Nephron (organoid): ENCODE measurements around the gene GLI3.
A peak's percentile ranks its signal among the peaks of the same experiment; 100 is the strongest.

Experiments used
- H3K27ac Mint-ChIP-seq, 3 experiments: 2 replicates each; pipeline ENCODE4 v1.8.0; 2020; ENCODE audit warnings: mixed read lengths in 3 of 3, mild to moderate bottlenecking in 2 of 3, moderate library complexity in 1 of 3
- H3K27me3 Mint-ChIP-seq: 2 replicates; pipeline ENCODE4 v1.8.0; 2021; ENCODE audit warnings: low read depth, mild to moderate bottlenecking, moderate library complexity, mixed read lengths
- H3K36me3 Mint-ChIP-seq: 2 replicates; pipeline ENCODE4 v1.8.0; 2020; ENCODE audit warnings: low read depth, mixed read lengths
- H3K4me1 Mint-ChIP-seq: 2 replicates; pipeline ENCODE4 v1.8.0; 2020; ENCODE audit warnings: mixed read lengths
- H3K4me3 Mint-ChIP-seq, 3 experiments: 2 replicates each; pipeline ENCODE4 v1.8.0; 2020; ENCODE audit warnings: mild to moderate bottlenecking in 3 of 3, mixed read lengths in 3 of 3, moderate library complexity in 2 of 3
- H3K9me3 Mint-ChIP-seq: 2 replicates; pipeline ENCODE4 v1.8.0; 2020; ENCODE audit warnings: mixed read lengths
- CTCF ChIP-seq, 3 experiments: fragments of 200-600 bp; sonication (generic); IDR thresholded peaks; one replicate each; pipeline ENCODE4 v1.5.0; 2021; ENCODE audit warnings: antibody characterized with exemption in 3 of 3; ENCODE audit not compliant: unreplicated experiment in 3 of 3

Gene GLI3

GRCh38 chr7:42231043-42231787 is 5.8 kb downstream of the GLI3 start:
- H3K27me3 Mint-ChIP-seq: no peaks in the 10 kb centered on the region
- peaks cover 6% of the 10 kb centered on the region for H3K36me3 Mint-ChIP-seq
- no peak for TF ChIP-seq CTCF (IDR thresholded peaks at IDR 0.05; ENCODE audit: unreplicated experiment in 3 of 3)
- H3K9me3 Mint-ChIP-seq: no peaks in the 10 kb centered on the region
- H3K4me3 Mint-ChIP-seq: peak overlapping the region in 2 of 3 experiments; percentile 3 to 47
- H3K27ac Mint-ChIP-seq: peak overlapping the region in 2 of 3 experiments; percentile 34 to 69
- peaks cover 93% of the 10 kb centered on the region for H3K4me1 Mint-ChIP-seq

GRCh38 chr7:42227936-42228591 is 8.9 kb downstream of the GLI3 start:
- no peaks in the 10 kb centered on the region for H3K27me3 Mint-ChIP-seq
- H3K36me3 Mint-ChIP-seq: peaks cover 15% of the 10 kb centered on the region
- no peak for TF ChIP-seq CTCF (IDR thresholded peaks at IDR 0.05; ENCODE audit: unreplicated experiment in 3 of 3)
- no peaks in the 10 kb centered on the region for H3K9me3 Mint-ChIP-seq
- H3K4me1 Mint-ChIP-seq: peaks cover 83% of the 10 kb centered on the region
- H3K4me3 Mint-ChIP-seq: peak overlapping the region; percentile 60 to 80 (median 64)
- peak overlapping the region; percentile 22 to 84 (median 69) for H3K27ac Mint-ChIP-seq

DNA sequence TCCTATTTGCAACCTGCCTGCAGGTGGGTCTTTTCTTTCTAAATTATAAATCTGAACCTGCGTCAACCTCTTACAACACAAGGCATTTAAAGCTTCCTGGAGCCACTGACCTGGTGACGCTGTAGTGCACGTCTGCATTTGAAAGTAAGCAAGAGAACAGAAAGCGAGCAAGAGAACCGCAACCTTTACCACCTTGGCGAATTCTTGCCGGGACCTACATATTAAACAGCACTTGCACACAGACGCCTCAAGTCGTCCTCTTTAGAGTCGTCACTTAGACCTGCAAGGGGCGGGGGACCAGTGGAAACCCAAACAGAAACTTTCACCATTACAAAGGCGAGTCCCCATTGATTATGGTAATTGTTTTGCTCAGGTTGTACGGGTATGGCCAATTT is 9.5 kb downstream of the GLI3 start:
- H3K36me3 Mint-ChIP-seq: peaks cover 16% of the 10 kb centered on the region
- no peak for TF ChIP-seq CTCF (IDR thresholded peaks at IDR 0.05; ENCODE audit: unreplicated experiment in 3 of 3)
- H3K27ac Mint-ChIP-seq: peak overlapping the region; percentile 22 to 84 (median 69)
- no peaks in the 10 kb centered on the region for H3K27me3 Mint-ChIP-seq
- H3K4me1 Mint-ChIP-seq: peaks cover 83% of the 10 kb centered on the region
- H3K4me3 Mint-ChIP-seq: peak overlapping the region; percentile 60 to 80 (median 64)
- no peaks in the 10 kb centered on the region for H3K9me3 Mint-ChIP-seq

GRCh38 chr7:42227021-42227420 is 10.0 kb downstream of the GLI3 start:
- peak overlapping the region; percentile 60 to 80 (median 64) for H3K4me3 Mint-ChIP-seq
- peaks cover 19% of the 10 kb centered on the region for H3K36me3 Mint-ChIP-seq
- H3K27ac Mint-ChIP-seq: peak overlapping the region; percentile 22 to 84 (median 69)
- H3K4me1 Mint-ChIP-seq: peaks cover 81% of the 10 kb centered on the region
- no peak for TF ChIP-seq CTCF (IDR thresholded peaks at IDR 0.05; ENCODE audit: unreplicated experiment in 3 of 3)
- no peaks in the 10 kb centered on the region for H3K9me3 Mint-ChIP-seq
- no peaks in the 10 kb centered on the region for H3K27me3 Mint-ChIP-seq

DNA sequence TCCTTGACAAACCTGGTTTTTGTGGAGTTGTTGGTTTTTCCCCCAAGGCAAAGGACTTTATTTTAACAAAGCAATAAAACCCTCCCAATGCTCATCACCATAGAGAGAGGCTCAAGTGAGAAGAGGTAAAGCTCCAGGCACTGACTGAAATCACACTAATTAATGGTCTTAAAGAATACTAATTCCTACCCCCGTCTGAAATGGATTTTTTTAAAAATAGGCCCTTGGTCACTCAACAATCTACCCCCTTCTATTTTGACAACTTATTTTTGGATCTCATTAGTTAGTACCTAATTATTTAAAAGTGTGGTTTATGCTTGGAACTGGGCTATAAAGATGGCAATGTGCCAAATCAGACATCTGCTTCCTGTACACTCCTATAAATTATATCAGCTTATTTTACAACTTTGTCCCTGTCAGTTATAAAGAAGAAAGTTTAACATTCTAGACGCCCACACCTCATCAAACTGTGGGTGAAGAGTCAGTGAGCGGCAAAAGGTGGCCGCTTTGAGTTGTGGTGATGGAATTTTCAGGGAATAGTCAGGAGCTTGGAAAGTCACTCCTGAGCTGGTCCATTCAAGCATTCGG is 10.6 kb downstream of the GLI3 start:
- peak overlapping the region; percentile 22 to 84 (median 52) for H3K27ac Mint-ChIP-seq

More for the DNA sequence above, 10.6 kb downstream of the GLI3 start:
- H3K27me3 Mint-ChIP-seq: no peaks in the 10 kb centered on the region
- no peak for TF ChIP-seq CTCF (IDR thresholded peaks at IDR 0.05; ENCODE audit: unreplicated experiment in 3 of 3)
- H3K4me3 Mint-ChIP-seq: no peak overlapping the region
- peaks cover 79% of the 10 kb centered on the region for H3K4me1 Mint-ChIP-seq
- H3K36me3 Mint-ChIP-seq: peaks cover 22% of the 10 kb centered on the region
- H3K9me3 Mint-ChIP-seq: no peaks in the 10 kb centered on the region
